Neural cell (in vitro differentiated cells): Measurements from ENCODE around the gene HSPBAP1. TPM values are rescaled to one million over a fixed set of nuclear protein-coding genes. Genes with fewer than 3 reads are reported as not detected.

Experiments used
- H2AFZ ChIP-seq: fragments of 200-600, 300-800 bp; sonication (generic), shearing (Covaris generic); 2 replicates; pipeline ENCODE4 v1.6.0; 2014; ENCODE audit warnings: low read depth, mild to moderate bottlenecking, antibody characterized with exemption, low read length, moderate library complexity
- H3F3A ChIP-seq: fragments of 200-600 bp; shearing (Covaris generic); 2 replicates; pipeline ENCODE4 v1.6.1; 2016; ENCODE audit warnings: mild to moderate bottlenecking, moderate library complexity, mixed read lengths, antibody characterized with exemption, low read length; ENCODE audit not compliant: insufficient read depth, poor library complexity, severe bottlenecking
- H3K27ac ChIP-seq: fragments of 200-600, 300-800 bp; sonication (generic), shearing (Covaris generic); 2 replicates; pipeline ENCODE4 v1.5.1; 2014; ENCODE audit warnings: mild to moderate bottlenecking, low read length, moderate library complexity
- H3K27me3 ChIP-seq: fragments of 300-800, 200-600 bp; sonication (generic), shearing (Covaris generic); 2 replicates; pipeline ENCODE4 v1.6.0; 2014; ENCODE audit warnings: mild to moderate bottlenecking, low read depth, low read length, moderate library complexity; ENCODE audit not compliant: insufficient read depth
- H3K36me3 ChIP-seq: fragments of 300-800, 200-600 bp; sonication (generic), shearing (Covaris generic); 2 replicates; pipeline ENCODE4 v1.5.1; 2014; ENCODE audit warnings: mild to moderate bottlenecking, antibody characterized with exemption, low read length, moderate library complexity; ENCODE audit not compliant: insufficient read depth
- H3K4me2 ChIP-seq: fragments of 300-800, 200-600 bp; sonication (generic), shearing (Covaris generic); 2 replicates; pipeline ENCODE4 v1.6.0; 2014; ENCODE audit warnings: mild to moderate bottlenecking, low read length
- H3K4me3 ChIP-seq: fragments of 300-800, 200-600 bp; sonication (generic), shearing (Covaris generic); 2 replicates; pipeline ENCODE4 v1.5.1; 2014; ENCODE audit warnings: mild to moderate bottlenecking, low read length, moderate library complexity
- H3K79me2 ChIP-seq: fragments of 200-600 bp; shearing (Covaris generic); replicated peaks from 2 replicates; pipeline ENCODE4 v1.6.0; 2014; ENCODE audit warnings: mild to moderate bottlenecking, low read length, moderate library complexity; ENCODE audit not compliant: insufficient read depth
- H3K9ac ChIP-seq: fragments of 300-800, 200-600 bp; sonication (generic), shearing (Covaris generic); 2 replicates; pipeline ENCODE4 v1.6.1; 2016; ENCODE audit warnings: mild to moderate bottlenecking, low read length, mixed read lengths
- H3K9me2 ChIP-seq: fragments of 200-600 bp; shearing (Covaris generic); 2 replicates; pipeline ENCODE4 v1.6.1; 2016; ENCODE audit warnings: mild to moderate bottlenecking, low read length, mixed read lengths; ENCODE audit not compliant: insufficient read depth
- H3K9me3 ChIP-seq: fragments of 200-600, 300-800 bp; sonication (generic), shearing (Covaris generic); 2 replicates; pipeline ENCODE4 v1.6.1; 2016; ENCODE audit warnings: mild to moderate bottlenecking, mixed run types, low read length, moderate library complexity, mixed read lengths
- H4K20me1 ChIP-seq: fragments of 200-600 bp; shearing (Covaris generic); 2 replicates; pipeline ENCODE4 v1.6.1; 2016; ENCODE audit warnings: mild to moderate bottlenecking, mixed run types; ENCODE audit not compliant: insufficient read depth
- EP300 ChIP-seq: fragments of 450-650 bp; conservative IDR thresholded peaks from 2 replicates; pipeline ENCODE4 v1.6.1; 2014; ENCODE audit warnings: antibody characterized with exemption, mild to moderate bottlenecking, moderate library complexity; ENCODE audit not compliant: poor library complexity, severe bottlenecking
- EZH2 ChIP-seq: fragments of 200-600, 300-800 bp; shearing (Covaris generic), sonication (generic); IDR thresholded peaks from 2 replicates; pipeline ENCODE4 v1.6.1; 2014; ENCODE audit warnings: antibody characterized with exemption, low read length, borderline replicate concordance, mild to moderate bottlenecking; ENCODE audit not compliant: insufficient read depth, poor library complexity, severe bottlenecking
- MXI1 ChIP-seq: fragments of 450-650 bp; conservative IDR thresholded peaks from 2 replicates; pipeline ENCODE4 v1.6.1; 2014; ENCODE audit warnings: antibody characterized with exemption, mild to moderate bottlenecking; ENCODE audit not compliant: poor library complexity, severe bottlenecking
- POLR2AphosphoS5 ChIP-seq: IDR thresholded peaks from 2 replicates; pipeline ENCODE4 v1.6.1; 2012
- RAD21 ChIP-seq: fragments of 450-650 bp; conservative IDR thresholded peaks from 2 replicates; pipeline ENCODE4 v1.6.1; 2014; ENCODE audit warnings: antibody characterized with exemption, mild to moderate bottlenecking, moderate library complexity
- SMC3 ChIP-seq: fragments of 450-650 bp; conservative IDR thresholded peaks from 2 replicates; pipeline ENCODE4 v1.6.1; 2014; ENCODE audit warnings: antibody characterized with exemption, mild to moderate bottlenecking, moderate library complexity; ENCODE audit not compliant: poor library complexity
- TAF1 ChIP-seq: IDR thresholded peaks from 2 replicates; pipeline ENCODE4 v1.6.1; 2012; ENCODE audit warnings: low read depth
- polyA plus RNA-seq: library from polyadenylated mRNA; depleted of rRNA; stranded (reverse); fragments of >200 nt; gene quantifications from 2 replicates; pipeline ENCODE4 v1.2.3, GENCODE V29; 2014
- TF ChIP-seq, protein P1 (sequence below): IDR thresholded peaks from 2 replicates; pipeline ENCODE4 v1.6.1; 2012; ENCODE audit warnings: borderline replicate concordance
- TF ChIP-seq, protein P2 (sequence below): fragments of 450-650 bp; IDR thresholded peaks from 2 replicates; pipeline ENCODE4 v1.5.1; 2014; ENCODE audit warnings: antibody characterized with exemption, mild to moderate bottlenecking, moderate library complexity; ENCODE audit not compliant: poor library complexity, severe bottlenecking

Gene HSPBAP1
- polyA plus RNA-seq, 1 donor from 2014 or later, result 8.6 TPM

DNA sequence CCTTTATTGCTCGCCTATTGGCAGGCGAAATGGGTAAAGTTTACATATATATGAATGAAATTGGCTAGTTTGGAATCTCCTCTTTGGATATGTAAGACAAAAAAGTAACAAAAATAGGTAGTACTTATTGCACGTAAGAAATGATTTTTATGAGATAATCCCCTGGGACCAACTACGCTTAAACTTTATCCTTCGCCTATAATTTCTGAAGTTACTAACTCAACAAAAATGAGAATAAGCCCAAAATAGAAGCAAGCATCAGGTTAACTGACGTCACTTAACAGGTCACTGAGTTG is 800 bp upstream of the HSPBAP1 start (continued):
- TF ChIP-seq, protein P1, sequence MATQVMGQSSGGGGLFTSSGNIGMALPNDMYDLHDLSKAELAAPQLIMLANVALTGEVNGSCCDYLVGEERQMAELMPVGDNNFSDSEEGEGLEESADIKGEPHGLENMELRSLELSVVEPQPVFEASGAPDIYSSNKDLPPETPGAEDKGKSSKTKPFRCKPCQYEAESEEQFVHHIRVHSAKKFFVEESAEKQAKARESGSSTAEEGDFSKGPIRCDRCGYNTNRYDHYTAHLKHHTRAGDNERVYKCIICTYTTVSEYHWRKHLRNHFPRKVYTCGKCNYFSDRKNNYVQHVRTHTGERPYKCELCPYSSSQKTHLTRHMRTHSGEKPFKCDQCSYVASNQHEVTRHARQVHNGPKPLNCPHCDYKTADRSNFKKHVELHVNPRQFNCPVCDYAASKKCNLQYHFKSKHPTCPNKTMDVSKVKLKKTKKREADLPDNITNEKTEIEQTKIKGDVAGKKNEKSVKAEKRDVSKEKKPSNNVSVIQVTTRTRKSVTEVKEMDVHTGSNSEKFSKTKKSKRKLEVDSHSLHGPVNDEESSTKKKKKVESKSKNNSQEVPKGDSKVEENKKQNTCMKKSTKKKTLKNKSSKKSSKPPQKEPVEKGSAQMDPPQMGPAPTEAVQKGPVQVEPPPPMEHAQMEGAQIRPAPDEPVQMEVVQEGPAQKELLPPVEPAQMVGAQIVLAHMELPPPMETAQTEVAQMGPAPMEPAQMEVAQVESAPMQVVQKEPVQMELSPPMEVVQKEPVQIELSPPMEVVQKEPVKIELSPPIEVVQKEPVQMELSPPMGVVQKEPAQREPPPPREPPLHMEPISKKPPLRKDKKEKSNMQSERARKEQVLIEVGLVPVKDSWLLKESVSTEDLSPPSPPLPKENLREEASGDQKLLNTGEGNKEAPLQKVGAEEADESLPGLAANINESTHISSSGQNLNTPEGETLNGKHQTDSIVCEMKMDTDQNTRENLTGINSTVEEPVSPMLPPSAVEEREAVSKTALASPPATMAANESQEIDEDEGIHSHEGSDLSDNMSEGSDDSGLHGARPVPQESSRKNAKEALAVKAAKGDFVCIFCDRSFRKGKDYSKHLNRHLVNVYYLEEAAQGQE, result no peak
- no peak for TF ChIP-seq MXI1

DNA sequence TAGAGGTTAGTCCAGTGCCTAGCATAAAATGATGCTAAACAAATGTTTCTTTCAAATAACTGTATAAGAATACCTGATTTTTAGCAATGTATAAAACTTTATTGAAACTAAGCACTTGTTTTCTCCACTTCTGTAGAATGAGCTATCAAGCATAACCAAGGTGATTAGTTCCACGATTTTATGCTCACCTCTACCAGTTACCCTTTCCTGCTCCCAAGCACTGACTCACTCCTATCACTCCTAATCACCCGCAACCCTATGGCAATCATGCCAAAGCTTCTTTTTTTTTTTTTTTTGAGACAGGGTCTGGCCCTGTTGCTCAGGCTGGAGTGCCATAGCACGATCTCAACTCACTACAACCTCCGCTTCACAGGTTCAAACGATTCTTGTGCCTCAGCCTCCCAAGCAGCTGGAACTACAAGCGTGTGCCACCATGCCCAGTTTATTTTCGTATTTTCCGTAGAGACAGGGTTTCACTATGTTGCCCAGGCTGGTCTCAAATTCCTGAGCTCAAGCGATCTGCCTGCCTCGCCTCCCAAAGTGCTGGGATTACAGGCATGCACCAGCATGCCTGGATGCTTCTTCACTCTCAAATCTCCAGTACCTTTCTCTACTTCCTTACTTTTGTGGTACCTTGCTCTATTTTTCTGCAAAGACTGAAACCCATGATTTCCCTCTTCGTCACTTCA is 3.9 kb downstream of the HSPBAP1 start:
- H3K79me2 ChIP-seq, result no peaks in the 10 kb centered on the region
- no peak overlapping the region for H3K4me2 ChIP-seq
- H3K36me3 ChIP-seq, result no peaks in the 10 kb centered on the region
- H2AFZ ChIP-seq, result no peak overlapping the region
- H3F3A ChIP-seq, result no peaks in the 10 kb centered on the region
- no peaks in the 10 kb centered on the region for H4K20me1 ChIP-seq
- H3K9me2 ChIP-seq, result no peaks in the 10 kb centered on the region
- H3K27me3 ChIP-seq, result no peaks in the 10 kb centered on the region
- no peak overlapping the region for H3K9ac ChIP-seq
- TF ChIP-seq, protein P1, result no peak
- no peak for TF ChIP-seq TAF1
- no peak for TF ChIP-seq EZH2
- TF ChIP-seq EP300, result no peak
- no peak for TF ChIP-seq MXI1
- TF ChIP-seq POLR2AphosphoS5, result no peak
- TF ChIP-seq, protein P2, sequence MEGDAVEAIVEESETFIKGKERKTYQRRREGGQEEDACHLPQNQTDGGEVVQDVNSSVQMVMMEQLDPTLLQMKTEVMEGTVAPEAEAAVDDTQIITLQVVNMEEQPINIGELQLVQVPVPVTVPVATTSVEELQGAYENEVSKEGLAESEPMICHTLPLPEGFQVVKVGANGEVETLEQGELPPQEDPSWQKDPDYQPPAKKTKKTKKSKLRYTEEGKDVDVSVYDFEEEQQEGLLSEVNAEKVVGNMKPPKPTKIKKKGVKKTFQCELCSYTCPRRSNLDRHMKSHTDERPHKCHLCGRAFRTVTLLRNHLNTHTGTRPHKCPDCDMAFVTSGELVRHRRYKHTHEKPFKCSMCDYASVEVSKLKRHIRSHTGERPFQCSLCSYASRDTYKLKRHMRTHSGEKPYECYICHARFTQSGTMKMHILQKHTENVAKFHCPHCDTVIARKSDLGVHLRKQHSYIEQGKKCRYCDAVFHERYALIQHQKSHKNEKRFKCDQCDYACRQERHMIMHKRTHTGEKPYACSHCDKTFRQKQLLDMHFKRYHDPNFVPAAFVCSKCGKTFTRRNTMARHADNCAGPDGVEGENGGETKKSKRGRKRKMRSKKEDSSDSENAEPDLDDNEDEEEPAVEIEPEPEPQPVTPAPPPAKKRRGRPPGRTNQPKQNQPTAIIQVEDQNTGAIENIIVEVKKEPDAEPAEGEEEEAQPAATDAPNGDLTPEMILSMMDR, result no peak
- no peak for TF ChIP-seq SMC3
- TF ChIP-seq RAD21, result no peak
- H3K9me3 ChIP-seq, result no peaks in the 10 kb centered on the region
- no peak overlapping the region for H3K4me3 ChIP-seq
- no peak overlapping the region for H3K27ac ChIP-seq
